ENCODE measurements around the gene CABCOCO1. TPM values are rescaled to one million over a fixed set of nuclear protein-coding genes. Genes with fewer than 3 reads are reported as not detected.
"Not testable (repeated sequence)": the region's sequence is repeated elsewhere in the genome, so short reads cannot be mapped to it uniquely, and the experiment has no call there.

Gene CABCOCO1
- total RNA-seq, 1 donor from 2014 or later = not detected

- Mint-ChIP-seq H3K36me3 (ENCODE audit: insufficient read depth) (no peaks in the 10 kb centered on the region), H3K4me1 (ENCODE audit: low read depth) (no peaks in the 10 kb centered on the region), H3K27me3 (no peaks in the 10 kb centered on the region), H3K4me3 (ENCODE audit: low read depth) (no peak overlapping the region), H3K9me3 (ENCODE audit: low read depth) (no peaks in the 10 kb centered on the region), H3K27ac (no peak overlapping the region)
- DNase-seq (ENCODE audit: low spot score, unreplicated experiment) = no peak
- TF ChIP-seq CTCF (IDR thresholded peaks at IDR 0.05; ENCODE audit: unreplicated experiment) = no peak
These were observed 10.6 kb downstream of the CABCOCO1 start for GRCh38 chr10:61673360-61673759.

- TF ChIP-seq CTCF (IDR thresholded peaks at IDR 0.05; ENCODE audit: unreplicated experiment) = no peak
- DNase-seq (ENCODE audit: low spot score, unreplicated experiment) = no peak
- peaks cover 1% of the 10 kb centered on the region for H3K4me1 Mint-ChIP-seq (ENCODE audit: low read depth)
- H3K27ac Mint-ChIP-seq = no peak overlapping the region
- H3K9me3 Mint-ChIP-seq (ENCODE audit: low read depth) = peaks cover 3% of the 10 kb centered on the region
- H3K4me3 Mint-ChIP-seq (ENCODE audit: low read depth) = no peak overlapping the region
- H3K27me3 Mint-ChIP-seq = no peaks in the 10 kb centered on the region
- no peaks in the 10 kb centered on the region for H3K36me3 Mint-ChIP-seq (ENCODE audit: insufficient read depth)
These were observed 19.6 kb downstream of the CABCOCO1 start for GRCh38 chr10:61682323-61682722.

GRCh38 chr10:61683319-61683718 is 20.6 kb downstream of the CABCOCO1 start:
- Mint-ChIP-seq H3K9me3 (ENCODE audit: low read depth) (peaks cover 3% of the 10 kb centered on the region), H3K4me1 (ENCODE audit: low read depth) (peaks cover 1% of the 10 kb centered on the region), H3K27ac (no peak overlapping the region), H3K27me3 (no peaks in the 10 kb centered on the region), H3K36me3 (ENCODE audit: insufficient read depth) (no peaks in the 10 kb centered on the region), H3K4me3 (ENCODE audit: low read depth) (no peak overlapping the region)
- TF ChIP-seq CTCF (IDR thresholded peaks at IDR 0.05; ENCODE audit: unreplicated experiment) = no peak
- DNase-seq (ENCODE audit: low spot score, unreplicated experiment) = no peak

- H3K27me3 Mint-ChIP-seq = no peaks in the 10 kb centered on the region
- no peak overlapping the region for H3K27ac Mint-ChIP-seq
- DNase-seq (ENCODE audit: low spot score, unreplicated experiment) = no peak
- TF ChIP-seq CTCF (IDR thresholded peaks at IDR 0.05; ENCODE audit: unreplicated experiment) = no peak
- H3K36me3 Mint-ChIP-seq (ENCODE audit: insufficient read depth) = no peaks in the 10 kb centered on the region
- no peaks in the 10 kb centered on the region for H3K4me1 Mint-ChIP-seq (ENCODE audit: low read depth)
- H3K4me3 Mint-ChIP-seq (ENCODE audit: low read depth) = no peak overlapping the region
- H3K9me3 Mint-ChIP-seq (ENCODE audit: low read depth) = no peaks in the 10 kb centered on the region
These were observed 22.3 kb downstream of the CABCOCO1 start for GRCh38 chr10:61684894-61685507.

- Mint-ChIP-seq H3K27me3 (no peaks in the 10 kb centered on the region), H3K36me3 (ENCODE audit: insufficient read depth) (no peaks in the 10 kb centered on the region), H3K9me3 (ENCODE audit: low read depth) (peaks cover 4% of the 10 kb centered on the region), H3K4me1 (ENCODE audit: low read depth) (peaks cover 5% of the 10 kb centered on the region), H3K27ac (no peak overlapping the region), H3K4me3 (ENCODE audit: low read depth) (no peak overlapping the region)
- no peak for DNase-seq (ENCODE audit: low spot score, unreplicated experiment)
- no peak for TF ChIP-seq CTCF (IDR thresholded peaks at IDR 0.05; ENCODE audit: unreplicated experiment)
These were observed 26.0 kb downstream of the CABCOCO1 start for GRCh38 chr10:61688551-61689308.

GRCh38 chr10:61691667-61692066 is 28.9 kb downstream of the CABCOCO1 start:
- DNase-seq (ENCODE audit: low spot score, unreplicated experiment); H3K9me3 Mint-ChIP-seq (ENCODE audit: low read depth); H3K4me3 Mint-ChIP-seq (ENCODE audit: low read depth); H3K4me1 Mint-ChIP-seq (ENCODE audit: low read depth); H3K36me3 Mint-ChIP-seq (ENCODE audit: insufficient read depth); H3K27me3 Mint-ChIP-seq; H3K27ac Mint-ChIP-seq: not testable (repeated sequence)

Measured in progenitor cell of endocrine pancreas (in vitro differentiated cells).